Lower leg skin (tissue), 3 donors: Measurements from ENCODE around the gene YPEL3.

Experiments used
- CTCF ChIP-seq, 3 donors: fragments of 450-650 bp; IDR thresholded peaks; one replicate each; pipeline ENCODE4 v1.5.1; 2016; ENCODE audit warnings: antibody characterized with exemption in 3 of 3, mild to moderate bottlenecking in 3 of 3, moderate library complexity in 2 of 3
- POLR2A ChIP-seq, 2 donors: fragments of 450-650 bp; IDR thresholded peaks; one replicate each; pipeline ENCODE4 v1.6.1; 2016 to 2017; ENCODE audit warnings: antibody characterized with exemption in 2 of 2, mild to moderate bottlenecking in 1 of 2, moderate library complexity in 1 of 2

GRCh38 chr16:30092373-30093010 is 3.5 kb downstream of the YPEL3 start:
- TF ChIP-seq CTCF (IDR thresholded peaks at IDR 0.05) (no peak), POLR2A (IDR thresholded peaks at IDR 0.05) (no peak)
